ENCODE results near the gene RGS6.

DNA sequence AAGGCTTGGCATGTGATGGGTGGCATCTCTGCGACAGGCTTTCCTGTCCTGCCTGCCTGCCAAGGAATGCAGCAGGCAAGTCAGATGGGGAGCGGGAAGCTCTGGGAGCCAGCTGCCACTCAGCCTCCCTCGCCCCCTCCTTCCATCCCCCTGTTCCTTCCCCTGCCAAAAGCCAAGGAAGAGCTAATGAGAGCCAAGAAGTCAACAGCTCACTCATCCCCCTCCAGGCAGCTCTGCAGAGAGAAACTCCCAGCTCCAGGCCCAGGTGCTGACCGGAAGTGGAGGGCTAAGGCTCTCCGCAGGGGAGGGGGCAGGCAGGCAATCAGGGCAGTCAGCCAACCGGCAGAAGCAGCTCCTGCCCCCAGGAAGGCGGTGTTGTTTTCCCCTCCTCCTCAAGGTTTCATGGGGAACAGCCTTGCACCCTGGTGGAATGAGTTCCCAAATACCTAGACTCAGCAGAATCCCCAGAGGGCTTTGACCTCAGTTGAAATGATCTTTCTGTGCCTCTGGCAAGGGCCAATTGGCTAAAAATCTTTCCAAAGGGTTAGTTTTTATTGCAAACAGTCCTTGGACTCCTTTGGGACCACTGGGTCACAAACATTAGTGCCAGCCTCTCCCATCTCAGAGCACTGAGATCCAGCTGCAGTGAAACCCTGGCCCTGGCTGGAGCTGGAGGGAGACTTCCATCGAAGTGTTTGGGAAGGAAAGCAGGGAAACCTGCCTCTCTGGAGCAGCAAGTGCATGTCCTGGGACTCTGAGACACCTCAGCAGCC is 612.6 kb downstream of the RGS6 start:
- TF ChIP-seq TAF1 (IDR thresholded peaks at IDR 0.05; ENCODE audit: low read depth, low read length), result no peak
- no peak for TF ChIP-seq POLR2A (IDR thresholded peaks at IDR 0.05; ENCODE audit: low read depth, low read length)
- TF ChIP-seq SPI1 (IDR thresholded peaks at IDR 0.05; ENCODE audit: low read depth, low read length), result no peak
